WI38 (cell line): Measurements from ENCODE around the gene TMEM144.
"Not testable (repeated sequence)": the region's sequence is repeated elsewhere in the genome, so short reads cannot be mapped to it uniquely, and the experiment has no call there.

ENCODE experiments used
- H3K4me3 ChIP-seq: 2 replicates; pipeline ENCODE4 v1.5.1; 2011; ENCODE audit warnings: low read depth, mild to moderate bottlenecking, control low read depth, low read length
- CTCF ChIP-seq: IDR thresholded peaks from 2 replicates; pipeline ENCODE4 v1.5.1; 2012; ENCODE audit warnings: low read depth, mild to moderate bottlenecking, control low read depth, low read length

TMEM144 gene

DNA sequence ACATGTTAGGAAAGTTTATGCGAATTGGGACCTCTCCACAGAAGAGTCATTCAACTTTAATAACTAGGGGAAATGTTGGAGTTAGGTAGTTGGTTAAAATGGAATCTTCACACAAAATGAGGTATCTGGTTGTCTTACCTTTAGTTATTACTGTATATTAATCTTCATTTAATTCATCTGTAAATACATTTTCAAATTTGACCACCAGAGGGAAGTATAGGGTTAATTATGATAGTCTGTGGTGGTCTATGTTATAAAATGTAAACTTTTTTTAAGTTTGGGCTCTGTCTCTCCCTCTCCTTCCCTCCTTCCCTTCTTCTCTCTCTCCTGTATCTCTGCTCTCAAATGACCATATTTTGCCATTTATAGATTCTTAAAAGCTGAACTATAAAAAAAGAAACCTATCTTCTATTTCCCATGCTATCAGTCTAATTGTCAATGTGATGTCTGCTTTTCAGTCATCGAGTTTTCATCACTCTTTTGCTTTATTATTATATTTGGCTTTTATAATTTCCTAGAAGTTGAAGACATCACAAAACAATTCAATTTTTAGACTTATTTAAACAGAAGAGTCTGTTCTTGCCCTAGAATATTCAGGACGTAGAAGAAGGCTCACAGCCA, 49.8 kb downstream of the TMEM144 start:
- no peak overlapping the region for H3K4me3 ChIP-seq
- no peak for TF ChIP-seq CTCF

DNA sequence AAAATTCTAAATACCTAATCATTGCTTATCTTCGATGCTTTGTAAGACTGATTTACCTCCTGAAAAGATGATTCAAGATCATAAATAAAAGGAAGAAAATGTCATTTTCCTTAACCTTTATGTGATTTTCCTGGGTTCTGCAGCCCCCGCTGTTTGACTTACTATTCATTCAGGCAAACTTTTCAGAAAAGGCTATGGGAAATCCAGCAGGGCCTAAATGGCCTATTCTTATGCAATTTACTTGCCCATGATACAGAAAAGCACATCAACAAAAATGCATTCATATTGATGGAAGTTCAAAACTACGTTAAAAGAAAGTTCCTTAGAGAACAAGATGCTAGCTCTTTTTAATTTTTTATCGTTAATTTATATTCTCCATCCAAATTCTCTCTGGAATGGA, 51.2 kb downstream of the TMEM144 start:
- no peak for TF ChIP-seq CTCF
- no peak overlapping the region for H3K4me3 ChIP-seq

- no peak overlapping the region for H3K4me3 ChIP-seq
- TF ChIP-seq CTCF = no peak
Measured at GRCh38 chr4:158268553-158268952, 58.3 kb downstream of the TMEM144 start.

- H3K4me3 ChIP-seq = no peak overlapping the region
- no peak for TF ChIP-seq CTCF
Measured at GRCh38 chr4:158274636-158275035, 64.3 kb downstream of the TMEM144 start.

DNA sequence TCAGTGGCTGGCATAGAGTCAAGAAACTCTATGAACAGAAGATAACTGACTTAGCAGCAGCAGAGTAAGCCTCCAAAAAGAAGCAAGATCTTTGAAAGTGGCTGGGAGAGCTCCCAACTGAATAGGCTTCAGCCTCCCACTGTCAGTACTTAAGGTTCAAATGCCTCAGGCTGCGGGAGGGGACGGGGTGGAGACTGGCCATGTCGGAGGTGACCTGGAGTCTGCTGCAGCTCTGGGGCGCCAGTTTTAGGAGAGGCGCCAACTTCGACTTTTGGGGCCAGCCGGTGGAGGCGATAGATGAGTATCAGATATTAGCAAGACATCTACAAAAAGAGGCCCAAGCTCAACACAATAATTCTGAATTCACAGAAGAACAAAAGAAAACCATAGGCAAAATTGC, 67.3 kb downstream of the TMEM144 start:
- no peak for TF ChIP-seq CTCF
- H3K4me3 ChIP-seq = no peak overlapping the region

DNA sequence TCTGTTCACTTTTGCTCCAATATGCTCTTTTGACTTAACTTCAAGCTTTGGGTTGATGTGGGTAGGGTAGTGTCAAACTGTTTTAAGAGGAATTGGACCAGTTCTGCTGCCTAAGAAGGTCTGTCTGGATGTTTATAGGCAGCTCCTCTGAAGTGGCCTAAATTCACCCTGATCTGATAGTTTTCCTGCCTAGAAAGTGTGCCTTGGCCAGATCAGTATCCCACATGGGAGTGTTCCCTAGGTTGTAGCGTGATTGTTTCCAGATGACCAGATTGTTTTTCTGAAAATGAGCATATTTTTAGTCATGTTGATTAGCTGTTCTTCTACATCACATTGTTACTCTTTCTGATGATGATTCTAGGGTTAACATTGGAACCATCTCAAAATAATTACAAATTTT, 68.8 kb downstream of the TMEM144 start:
- H3K4me3 ChIP-seq = not testable (repeated sequence)

DNA sequence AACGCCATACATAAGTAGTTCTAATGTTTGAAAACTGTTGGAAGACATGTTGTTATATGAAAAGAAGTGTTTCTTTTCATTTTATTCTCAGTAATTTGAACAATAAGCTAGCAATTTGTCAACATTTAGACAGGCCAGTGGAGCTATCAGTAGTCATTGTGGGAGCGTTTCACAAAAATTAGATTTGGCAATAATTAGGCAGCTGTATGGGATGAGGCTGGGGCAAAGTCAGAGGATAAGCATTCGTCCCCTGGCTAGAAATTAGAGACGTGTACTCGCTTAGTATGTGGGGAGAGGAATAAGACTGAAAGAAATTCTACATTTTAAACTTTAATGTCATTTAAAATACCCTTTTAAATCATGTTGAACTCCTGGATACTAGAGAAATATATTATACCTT, 70.6 kb downstream of the TMEM144 start:
- no peak overlapping the region for H3K4me3 ChIP-seq
- TF ChIP-seq CTCF = no peak

DNA sequence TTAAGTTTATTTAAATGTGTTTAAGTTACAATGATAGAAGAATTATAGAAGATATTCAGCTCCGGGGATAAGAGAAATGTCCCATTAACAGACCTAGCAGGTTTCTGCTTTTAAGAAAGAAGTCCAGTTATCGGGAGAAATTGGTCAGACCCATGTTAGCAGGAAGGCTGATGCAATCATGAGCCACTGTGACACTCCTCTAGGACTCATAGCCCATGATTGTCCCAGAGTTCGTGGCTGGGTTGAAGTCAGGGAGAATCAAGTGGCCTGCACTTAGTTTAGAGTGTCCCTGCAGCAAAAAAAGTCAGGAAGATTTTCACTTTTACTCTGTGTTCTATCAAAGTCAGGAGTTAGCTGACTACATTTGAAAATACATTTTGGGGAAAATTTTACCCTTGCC, 72.0 kb downstream of the TMEM144 start:
- H3K4me3 ChIP-seq = no peak overlapping the region
- no peak for TF ChIP-seq CTCF
